B cell (primary cell): ENCODE data around the gene STOX2. TPM values are rescaled to one million over a fixed set of nuclear protein-coding genes. Genes with fewer than 3 reads are reported as not detected.

ENCODE experiments used
- ATAC-seq: fragments of 200-7000 bp; cut with Tn5 transposase; one replicate; pipeline ENCODE4 v1.10.0; 2021; ENCODE audit warnings: low read depth, mild to moderate bottlenecking, moderate number of reproducible peaks, moderate library complexity
- CTCF ChIA-PET: fragments of 350-600 bp; sonication (Branson Sonifier 250); formaldehyde crosslinking; loops from one replicate; lab custom pipeline; 2021; ENCODE audit warnings: antibody characterized with exemption, inconsistent platforms; lab: Charles Lee
- POLR2A ChIA-PET: fragments of 350-600 bp; sonication (Branson Sonifier 250); formaldehyde crosslinking; loops from one replicate; lab custom pipeline; 2021; ENCODE audit warnings: antibody characterized with exemption; lab: Charles Lee
- DNase-seq: peaks from one replicate; pipeline ENCODE4 v3.0.0; 2013
- H2AFZ ChIP-seq: 2 replicates; pipeline ENCODE4 v1.6.1; 2012; ENCODE audit warnings: mild to moderate bottlenecking, low read depth, low read length; ENCODE audit not compliant: insufficient read depth, poor library complexity, severe bottlenecking
- H3K27ac ChIP-seq, 2 donors: 1 replicate in 1 of 2; 2 replicates in 1 of 2; pipeline ENCODE4 v1.5.1; 2012 to 2013; ENCODE audit warnings: low read length in 2 of 2, mild to moderate bottlenecking in 2 of 2, moderate library complexity in 1 of 2
- H3K27me3 ChIP-seq, 4 experiments: fragments of 200-600 bp in 1 of 4; sonication (generic) in 1 of 4; replicated peaks in 1 of 4; 1 replicate in 2 of 4; 2 replicates in 2 of 4; pipeline versions ENCODE4 v1.6.1 to v1.7.0; 2013 to 2016; ENCODE audit warnings: low read length in 3 of 4, mild to moderate bottlenecking in 2 of 4, mixed read lengths in 1 of 4, moderate library complexity in 1 of 4; ENCODE audit not compliant: insufficient read depth in 4 of 4, control insufficient read depth in 3 of 4; ENCODE audit errors: control extremely low read depth in 1 of 4
- H3K36me3 ChIP-seq, 2 experiments: replicated peaks in 1 of 2; 1 replicate in 1 of 2; 2 replicates in 1 of 2; pipeline versions ENCODE4 v1.6.1 to v1.7.1; 2013; ENCODE audit warnings: low read length in 1 of 2; ENCODE audit not compliant: insufficient read depth in 2 of 2, control insufficient read depth in 1 of 2; ENCODE audit errors: control extremely low read depth in 1 of 2, extremely low read depth in 1 of 2
- H3K4me1 ChIP-seq, 2 donors: fragments of 200-600 bp in 1 of 2; sonication (generic) in 1 of 2; 1 replicate in 1 of 2; 2 replicates in 1 of 2; pipeline versions ENCODE4 v1.5.1 to v1.6.1; 2013 to 2017; ENCODE audit warnings: low read length in 2 of 2; ENCODE audit not compliant: control insufficient read depth in 2 of 2, insufficient read depth in 2 of 2
- H3K4me2 ChIP-seq: replicated peaks from 2 replicates; pipeline ENCODE3; 2012; ENCODE audit warnings: mild to moderate bottlenecking, low read depth, low read length; ENCODE audit not compliant: poor library complexity, severe bottlenecking
- H3K4me3 ChIP-seq, 5 experiments: fragments of 200-600 bp in 1 of 5; sonication (generic) in 1 of 5; 1 replicate in 3 of 5; 2 replicates in 2 of 5; pipeline versions ENCODE4 v1.5.1 to v1.7.0; 2011 to 2016; ENCODE audit warnings: low read length in 4 of 5, mild to moderate bottlenecking in 4 of 5, low read depth in 2 of 5, control low read depth in 1 of 5, moderate library complexity in 1 of 5; ENCODE audit not compliant: insufficient read depth in 1 of 5; ENCODE audit errors: control extremely low read depth in 1 of 5, extremely low read depth in 1 of 5
- H3K79me2 ChIP-seq: fragments of 200-600 bp; sonication (generic); one replicate; pipeline ENCODE4 v1.6.0; 2016; ENCODE audit warnings: low read length; ENCODE audit not compliant: control insufficient read depth, insufficient read depth
- H3K9ac ChIP-seq: fragments of 200-600 bp; sonication (generic); 2 replicates; pipeline ENCODE4 v1.6.1; 2017; ENCODE audit warnings: mild to moderate bottlenecking, low read length, moderate library complexity
- H3K9me3 ChIP-seq, 3 donors: one replicate each; pipeline versions ENCODE4 v1.6.1 to v1.7.1; 2013; ENCODE audit warnings: low read length in 2 of 3; ENCODE audit not compliant: control insufficient read depth in 2 of 3, insufficient read depth in 1 of 3; ENCODE audit errors: control extremely low read depth in 1 of 3
- H4K20me1 ChIP-seq: 2 replicates; pipeline ENCODE4 v1.6.0; 2012; ENCODE audit warnings: mild to moderate bottlenecking, low read length; ENCODE audit not compliant: insufficient read depth, control insufficient read depth, poor library complexity, severe bottlenecking
- H3K27ac Mint-ChIP-seq: one replicate; pipeline ENCODE4 v1.8.0; 2021; ENCODE audit warnings: mixed read lengths
- H3K27me3 Mint-ChIP-seq: one replicate; pipeline ENCODE4 v1.8.0; 2021; ENCODE audit warnings: mixed read lengths
- H3K4me1 Mint-ChIP-seq: one replicate; pipeline ENCODE4 v1.8.0; 2021; ENCODE audit warnings: mixed read lengths
- H3K4me3 Mint-ChIP-seq: one replicate; pipeline ENCODE4 v1.8.0; 2021; ENCODE audit warnings: mixed read lengths
- H3K9me3 Mint-ChIP-seq: one replicate; pipeline ENCODE4 v1.8.0; 2022; ENCODE audit warnings: mixed read lengths; ENCODE audit not compliant: insufficient read depth
- EZH2 ChIP-seq: IDR thresholded peaks from 2 replicates; pipeline ENCODE4 v1.6.1; 2012; ENCODE audit warnings: borderline replicate concordance, low read depth, mild to moderate bottlenecking, moderate library complexity, low read length; ENCODE audit not compliant: insufficient read depth, poor library complexity, severe bottlenecking
- WGBS: methylation state at CpG from one replicate; pipeline ENCODE4 v1.1.5; 2013; ENCODE audit warnings: missing lambda C conversion rate; ENCODE audit not compliant: insufficient coverage; 5-methylcytosine and 5-hydroxymethylcytosine counted together
- intact Hi-C: fragments of 100-400 bp; cut with micrococcal nuclease; formaldehyde crosslinking; loops from one replicate; pipeline ENCODE4 v1.10.0; 2022
- polyA plus RNA-seq: library from polyadenylated mRNA; depleted of rRNA; stranded (reverse); fragments of >200 nt; gene quantifications from 2 replicates; pipeline ENCODE4 v1.2.3, GENCODE V29; 2012
- total RNA-seq, 2 donors: library from RNA; stranded (reverse); fragments of 120-200 nt in 1 of 2; gene quantifications; 1 replicate in 1 of 2; 2 replicates in 1 of 2; pipeline versions ENCODE4 v1.2.3 to v1.2.4, GENCODE V29; 2013 to 2022
- TF ChIP-seq, protein P1 (sequence below): fragments of 200-600 bp; IDR thresholded peaks from one replicate; pipeline ENCODE4 v1.8.0; 2022; ENCODE audit warnings: antibody characterized with exemption, mild to moderate bottlenecking

Gene STOX2
- total and polyA plus RNA-seq, 2 donors (not counting 1 experiment from before 2014, with no cell fraction given) = under 0.01 TPM; not detected in 1

DNA sequence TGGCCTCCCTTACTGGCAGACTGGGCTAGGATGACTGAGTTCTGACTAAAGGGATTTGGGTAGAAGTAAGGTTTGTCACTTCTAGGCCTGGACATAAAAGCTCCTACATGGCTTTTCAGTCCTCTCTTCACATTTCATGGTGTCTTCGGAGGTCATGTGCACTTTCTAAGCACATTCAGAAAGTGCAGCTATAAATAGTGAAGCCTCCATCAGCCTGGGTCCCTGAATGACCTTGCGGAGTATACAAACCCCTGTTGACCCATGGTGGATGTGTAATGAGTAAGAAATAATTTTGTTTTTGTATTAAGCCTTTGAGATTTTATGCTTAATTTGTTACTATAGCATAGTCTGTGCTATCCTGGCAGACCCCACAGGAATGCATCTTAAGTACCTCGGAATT lies 154.0 kb downstream of the STOX2 start:
- H3K27ac ChIP-seq = no peak overlapping the region
- Mint-ChIP-seq H3K4me1 (no peaks in the 10 kb centered on the region), H3K27me3 (peaks cover 6% of the 10 kb centered on the region), H3K9me3 (peaks cover 2% of the 10 kb centered on the region), H3K27ac (no peak overlapping the region), H3K4me3 (no peak overlapping the region)
- H2AFZ ChIP-seq = no peak overlapping the region
- H3K4me3 ChIP-seq = no peak overlapping the region
- ChIA-PET POLR2A (no interaction called here), CTCF (no interaction called here)
- H4K20me1 ChIP-seq = no peaks in the 10 kb centered on the region
- H3K27me3 ChIP-seq = no peaks in the 10 kb centered on the region
- TF ChIP-seq, protein P1, sequence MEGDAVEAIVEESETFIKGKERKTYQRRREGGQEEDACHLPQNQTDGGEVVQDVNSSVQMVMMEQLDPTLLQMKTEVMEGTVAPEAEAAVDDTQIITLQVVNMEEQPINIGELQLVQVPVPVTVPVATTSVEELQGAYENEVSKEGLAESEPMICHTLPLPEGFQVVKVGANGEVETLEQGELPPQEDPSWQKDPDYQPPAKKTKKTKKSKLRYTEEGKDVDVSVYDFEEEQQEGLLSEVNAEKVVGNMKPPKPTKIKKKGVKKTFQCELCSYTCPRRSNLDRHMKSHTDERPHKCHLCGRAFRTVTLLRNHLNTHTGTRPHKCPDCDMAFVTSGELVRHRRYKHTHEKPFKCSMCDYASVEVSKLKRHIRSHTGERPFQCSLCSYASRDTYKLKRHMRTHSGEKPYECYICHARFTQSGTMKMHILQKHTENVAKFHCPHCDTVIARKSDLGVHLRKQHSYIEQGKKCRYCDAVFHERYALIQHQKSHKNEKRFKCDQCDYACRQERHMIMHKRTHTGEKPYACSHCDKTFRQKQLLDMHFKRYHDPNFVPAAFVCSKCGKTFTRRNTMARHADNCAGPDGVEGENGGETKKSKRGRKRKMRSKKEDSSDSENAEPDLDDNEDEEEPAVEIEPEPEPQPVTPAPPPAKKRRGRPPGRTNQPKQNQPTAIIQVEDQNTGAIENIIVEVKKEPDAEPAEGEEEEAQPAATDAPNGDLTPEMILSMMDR = no peak
- no peak for TF ChIP-seq EZH2
- no peaks in the 10 kb centered on the region for H3K79me2 ChIP-seq
- no peaks in the 10 kb centered on the region for H3K36me3 ChIP-seq
- DNase-seq (no peak), ATAC-seq (no peak)
- H3K9me3 ChIP-seq = peaks cover 0 to 4% (median 0%) of the 10 kb centered on the region in 3 donors
- no peak overlapping the region for H3K9ac ChIP-seq
- intact Hi-C loops = no loop called here
- WGBS = 100% methylated on average over 1 of the region's 3 CpGs
- H3K4me1 ChIP-seq = no peaks in the 10 kb centered on the region
- no peak overlapping the region for H3K4me2 ChIP-seq

DNA sequence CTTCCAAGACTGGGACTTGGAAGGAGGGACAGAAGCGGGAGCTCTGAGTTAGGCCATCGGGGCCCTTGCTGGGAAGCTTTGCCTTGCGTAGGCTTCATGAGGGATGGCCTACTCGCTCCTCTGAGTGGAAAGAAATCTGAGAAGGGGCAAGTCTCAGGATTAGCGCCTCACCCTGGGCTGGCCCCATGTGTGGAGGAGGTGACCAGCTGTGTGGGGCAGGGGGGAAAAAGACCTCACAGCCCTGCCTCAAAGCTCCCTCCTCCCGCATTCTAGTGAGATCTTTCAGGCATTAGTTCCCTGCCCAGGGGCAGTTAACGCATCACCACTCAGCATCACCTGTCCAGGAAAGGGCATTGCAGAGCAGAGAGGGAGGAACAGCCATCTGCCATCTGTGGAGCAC lies 156.5 kb downstream of the STOX2 start:
- Mint-ChIP-seq H3K27ac (no peak overlapping the region), H3K4me3 (no peak overlapping the region), H3K4me1 (no peaks in the 10 kb centered on the region), H3K27me3 (peaks cover 8% of the 10 kb centered on the region), H3K9me3 (peaks cover 2% of the 10 kb centered on the region)
- ChIA-PET POLR2A (no interaction called here), CTCF (no interaction called here)
- Histone ChIP-seq H3K27ac (no peak overlapping the region), H3K9ac (no peak overlapping the region), H3K4me3 (no peak overlapping the region), H4K20me1 (no peaks in the 10 kb centered on the region), H3K9me3 (peaks cover 0 to 4% (median 0%) of the 10 kb centered on the region in 3 donors), H3K79me2 (no peaks in the 10 kb centered on the region), H3K27me3 (no peaks in the 10 kb centered on the region), H3K36me3 (no peaks in the 10 kb centered on the region), H3K4me2 (no peak overlapping the region), H2AFZ (no peak overlapping the region), H3K4me1 (no peaks in the 10 kb centered on the region)
- DNase-seq (no peak), ATAC-seq (no peak)
- WGBS = 96% methylated on average over 7 of the region's 7 CpGs
- intact Hi-C loops = no loop called here
- TF ChIP-seq, protein P1 = no peak
- TF ChIP-seq EZH2 = no peak
